Transverse colon (tissue), 4 donors: ENCODE measurements around the gene HEPACAM. TPM values are rescaled to one million over a fixed set of nuclear protein-coding genes. Genes with fewer than 3 reads are reported as not detected.

Experiments used
- DNase-seq: peaks from one replicate; pipeline ENCODE4 v3.0.0-alpha.2; 2019
- H3K27ac ChIP-seq, 4 donors: fragments of 200-600 bp; sonication (generic); 2 replicates each; pipeline ENCODE4 v1.5.1; 2016 to 2018; ENCODE audit warnings: inconsistent platforms in 4 of 4
- H3K27me3 ChIP-seq: fragments of 200-600 bp; sonication (generic); 2 replicates; pipeline ENCODE4 v1.5.1; 2017; ENCODE audit warnings: inconsistent platforms
- H3K36me3 ChIP-seq, 4 donors: fragments of 200-600 bp; sonication (generic); 2 replicates each; pipeline ENCODE4 v1.5.1; 2017 to 2019; ENCODE audit warnings: inconsistent platforms in 4 of 4
- H3K4me1 ChIP-seq, 4 donors: fragments of 200-600 bp; sonication (generic); 2 replicates each; pipeline ENCODE4 v1.5.1; 2017 to 2020; ENCODE audit warnings: inconsistent platforms in 4 of 4
- H3K4me3 ChIP-seq, 4 donors: fragments of 200-600 bp; sonication (generic); 1 replicate in 1 of 4; 2 replicates in 3 of 4; pipeline versions ENCODE4 v1.5.1 to v1.6.1; 2017 to 2019; ENCODE audit warnings: inconsistent platforms in 4 of 4
- H3K9me3 ChIP-seq, 2 donors: fragments of 200-600 bp; sonication (generic); 2 replicates each; pipeline ENCODE4 v1.5.1; 2017 to 2019; ENCODE audit warnings: inconsistent platforms in 2 of 2
- EP300 ChIP-seq: sonication (generic); formaldehyde crosslinking; IDR thresholded peaks from one replicate; pipeline ENCODE4 v1.6.1; 2017; ENCODE audit warnings: antibody characterized with exemption, low read depth
- POLR2A ChIP-seq: fragments of 450-650 bp; IDR thresholded peaks from one replicate; pipeline ENCODE4 v1.6.1; 2016; ENCODE audit warnings: antibody characterized with exemption, mild to moderate bottlenecking, moderate library complexity
- POLR2AphosphoS5 ChIP-seq, 3 donors: sonication (generic); formaldehyde crosslinking; IDR thresholded peaks; one replicate each; pipeline ENCODE4 v1.6.1; 2016; ENCODE audit warnings: antibody characterized with exemption in 3 of 3
- WGBS, 2 donors: methylation state at CpG; one replicate each; pipeline ENCODE4 v1.1.5; 2018; ENCODE audit warnings: low coverage in 1 of 2; 5-methylcytosine and 5-hydroxymethylcytosine counted together
- in situ Hi-C, 4 donors: fragments of 200-750 bp; cut with MboI; loops; one replicate each; pipeline versions ENCODE4 v1.15.0 to v1.15.1; 2017; ENCODE audit warnings: low sequenced_read_pairs in 3 of 4, low pct_ligation_motif_present in 1 of 4, low pct_unique_long_range_greater_than_20kb in 1 of 4
- intact Hi-C: fragments of 100-400 bp; cut with DNase I; formaldehyde crosslinking; loops from one replicate; pipeline ENCODE4 v1.15.1; 2023; ENCODE audit warnings: low total_unique reads
- total RNA-seq, 4 donors: library from RNA; depleted of rRNA; stranded (reverse); fragments of >200 nt; gene quantifications; one replicate each; pipeline ENCODE4 v1.1.0, GENCODE V29; 2016
- TF ChIP-seq, protein P1 (sequence below), 5 experiments: fragments of 200-600 bp in 3 of 5; fragments of 450-650 bp in 2 of 5; sonication (generic) in 3 of 5; IDR thresholded peaks; 1 replicate in 2 of 5; 2 replicates in 3 of 5; pipeline ENCODE4 v1.5.1; 2016 to 2017; ENCODE audit warnings: antibody characterized with exemption in 5 of 5, inconsistent platforms in 3 of 5, mild to moderate bottlenecking in 2 of 5, moderate library complexity in 1 of 5

The HEPACAM gene
- total RNA-seq, 4 donors from 2014 or later, result 0.14 to 0.37 TPM; not detected in 2

DNA sequence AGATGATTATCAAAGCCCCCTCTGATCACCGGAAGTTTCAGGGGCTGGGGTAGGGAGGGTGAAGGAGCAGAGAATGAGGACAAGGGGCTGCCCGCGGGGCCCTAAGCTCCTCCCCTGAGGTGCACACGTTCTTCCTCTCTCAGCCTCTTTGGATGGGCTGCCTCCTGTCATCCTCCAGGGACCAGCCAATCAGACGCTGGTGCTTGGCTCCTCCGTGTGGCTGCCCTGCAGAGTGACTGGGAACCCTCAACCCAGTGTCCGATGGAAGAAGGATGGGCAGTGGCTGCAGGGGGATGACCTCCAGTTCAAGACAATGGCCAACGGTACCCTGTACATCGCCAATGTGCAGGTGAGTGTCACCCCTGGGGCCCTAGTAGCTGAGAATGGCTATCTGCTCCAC lies 63.1 kb downstream of the HEPACAM start:
- Histone ChIP-seq H3K27me3 (peaks cover 64% of the 10 kb centered on the region), H3K36me3 (no peaks in the 10 kb centered on the region), H3K27ac (no peak overlapping the region), H3K4me1 (peaks cover 0 to 29% (median 9%) of the 10 kb centered on the region in 4 donors), H3K4me3 (no peak overlapping the region), H3K9me3 (no peaks in the 10 kb centered on the region)
- 20 to 28% methylated on average over 1 to 9 of the region's 9 CpGs for WGBS, 2 donors
- in situ Hi-C loops (loop anchor here in 1 of 4 donors (25.0 kb wide), 1 partner anchor 460 kb away; the partner anchor contains the start of gene OR8B4), intact Hi-C loops (no loop called here)
- TF ChIP-seq POLR2AphosphoS5 (IDR thresholded peaks at IDR 0.05) (no peak), POLR2A (no peak), EP300 (no peak)
- TF ChIP-seq, protein P1, sequence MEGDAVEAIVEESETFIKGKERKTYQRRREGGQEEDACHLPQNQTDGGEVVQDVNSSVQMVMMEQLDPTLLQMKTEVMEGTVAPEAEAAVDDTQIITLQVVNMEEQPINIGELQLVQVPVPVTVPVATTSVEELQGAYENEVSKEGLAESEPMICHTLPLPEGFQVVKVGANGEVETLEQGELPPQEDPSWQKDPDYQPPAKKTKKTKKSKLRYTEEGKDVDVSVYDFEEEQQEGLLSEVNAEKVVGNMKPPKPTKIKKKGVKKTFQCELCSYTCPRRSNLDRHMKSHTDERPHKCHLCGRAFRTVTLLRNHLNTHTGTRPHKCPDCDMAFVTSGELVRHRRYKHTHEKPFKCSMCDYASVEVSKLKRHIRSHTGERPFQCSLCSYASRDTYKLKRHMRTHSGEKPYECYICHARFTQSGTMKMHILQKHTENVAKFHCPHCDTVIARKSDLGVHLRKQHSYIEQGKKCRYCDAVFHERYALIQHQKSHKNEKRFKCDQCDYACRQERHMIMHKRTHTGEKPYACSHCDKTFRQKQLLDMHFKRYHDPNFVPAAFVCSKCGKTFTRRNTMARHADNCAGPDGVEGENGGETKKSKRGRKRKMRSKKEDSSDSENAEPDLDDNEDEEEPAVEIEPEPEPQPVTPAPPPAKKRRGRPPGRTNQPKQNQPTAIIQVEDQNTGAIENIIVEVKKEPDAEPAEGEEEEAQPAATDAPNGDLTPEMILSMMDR (IDR thresholded peaks at IDR 0.05), result no peak
- DNase-seq, result no peak

DNA sequence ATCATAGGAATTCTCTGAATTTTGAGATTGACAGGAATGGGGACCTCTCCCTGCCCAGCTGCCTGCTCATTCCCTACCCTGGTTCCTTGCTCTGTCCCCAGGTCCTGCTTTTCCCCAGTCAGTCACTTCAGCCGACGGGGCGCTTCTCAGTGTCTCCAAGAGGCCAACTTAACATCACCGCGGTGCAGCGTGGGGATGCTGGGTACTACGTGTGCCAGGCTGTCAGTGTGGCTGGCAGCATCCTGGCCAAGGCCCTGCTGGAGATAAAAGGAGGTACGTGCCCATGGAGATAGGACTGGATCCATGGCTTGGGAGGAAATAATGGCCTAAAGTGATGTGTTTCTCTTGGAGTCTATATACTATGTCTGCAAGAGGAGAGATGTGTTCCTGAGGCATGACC lies 63.6 kb downstream of the HEPACAM start:
- no peaks in the 10 kb centered on the region for H3K9me3 ChIP-seq
- H3K4me3 ChIP-seq, result no peak overlapping the region
- TF ChIP-seq, protein P1 (IDR thresholded peaks at IDR 0.05), result no peak
- TF ChIP-seq POLR2AphosphoS5 (IDR thresholded peaks at IDR 0.05) (no peak), POLR2A (no peak), EP300 (no peak)
- intact Hi-C loops (no loop called here), in situ Hi-C loops (loop anchor here in 1 of 4 donors (25.0 kb wide), 1 partner anchor 460 kb away; the partner anchor contains the start of gene OR8B4)
- H3K4me1 ChIP-seq, result peaks cover 0 to 29% (median 8%) of the 10 kb centered on the region in 4 donors
- 76 to 80% methylated on average over 2 to 8 of the region's 8 CpGs for WGBS, 2 donors
- no peak overlapping the region for H3K27ac ChIP-seq
- H3K36me3 ChIP-seq, result no peaks in the 10 kb centered on the region
- DNase-seq, result no peak
- peaks cover 69% of the 10 kb centered on the region for H3K27me3 ChIP-seq

DNA sequence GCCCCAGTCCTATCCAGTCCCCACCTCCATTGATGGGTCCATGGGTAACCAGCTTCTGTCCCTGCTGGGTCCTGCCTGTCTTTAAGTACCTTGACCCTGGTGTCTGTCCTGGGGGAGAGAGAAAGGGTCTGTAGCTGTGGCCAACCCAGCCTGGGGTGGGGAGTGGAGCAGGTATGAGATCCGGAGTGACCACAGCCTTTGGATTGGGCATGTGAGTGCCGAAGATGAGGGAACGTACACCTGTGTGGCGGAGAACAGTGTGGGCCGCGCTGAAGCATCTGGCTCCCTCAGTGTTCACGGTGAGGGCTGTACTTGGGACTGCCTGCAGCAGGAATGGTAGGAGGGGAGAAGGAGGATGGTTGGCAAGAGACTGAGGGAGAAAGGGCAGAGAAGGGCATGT lies 65.4 kb downstream of the HEPACAM start:
- 80% methylated on average over 7 of the region's 7 CpGs; no CpG with 5 or more reads in 1 of the 2 donors for WGBS, 2 donors
- Histone ChIP-seq H3K9me3 (no peaks in the 10 kb centered on the region), H3K4me1 (peaks cover 2 to 31% (median 8%) of the 10 kb centered on the region in 4 donors), H3K4me3 (no peak overlapping the region), H3K27me3 (peaks cover 87% of the 10 kb centered on the region), H3K27ac (no peak overlapping the region), H3K36me3 (no peaks in the 10 kb centered on the region)
- in situ Hi-C loops (loop anchor here in 1 of 4 donors (25.0 kb wide), 1 partner anchor 458 kb away; the partner anchor contains the start of gene OR8B4), intact Hi-C loops (no loop called here)
- no peak for DNase-seq
- no peak for TF ChIP-seq EP300
- TF ChIP-seq, protein P1 (IDR thresholded peaks at IDR 0.05), result no peak

DNA sequence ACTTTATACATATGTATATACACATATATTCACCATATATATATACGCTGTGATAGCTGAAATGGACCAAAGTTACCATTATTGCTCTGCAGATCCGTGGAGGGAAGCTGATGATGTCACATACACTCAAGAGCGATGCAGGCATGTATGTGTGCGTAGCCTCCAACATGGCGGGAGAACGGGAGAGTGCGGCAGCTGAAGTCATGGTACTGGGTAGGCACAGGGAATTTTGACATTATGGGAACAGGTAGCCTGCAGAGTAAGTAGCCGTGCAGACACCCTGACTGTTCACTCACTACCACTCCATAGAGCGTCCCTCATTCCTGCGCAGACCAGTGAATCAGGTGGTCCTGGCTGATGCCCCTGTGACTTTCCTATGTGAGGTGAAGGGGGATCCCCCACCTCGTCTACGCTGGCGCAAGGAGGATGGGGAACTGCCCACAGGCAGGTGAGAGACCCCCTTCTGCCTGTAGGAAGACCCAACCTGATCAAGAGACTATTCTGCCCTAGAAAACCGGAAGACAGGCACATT lies 65.9 kb downstream of the HEPACAM start:
- 50 to 78% methylated on average over 7 to 14 of the region's 14 CpGs for WGBS, 2 donors
- intact Hi-C loops (loop anchor here (10.0 kb wide), 1 partner anchor 205 kb away; no protein-coding TSS in a partner anchor), in situ Hi-C loops (loop anchor here in 1 of 4 donors (25.0 kb wide), 1 partner anchor 458 kb away; the partner anchor contains the start of gene OR8B4)
- Histone ChIP-seq H3K36me3 (no peaks in the 10 kb centered on the region), H3K4me3 (no peak overlapping the region), H3K27ac (no peak overlapping the region), H3K9me3 (no peaks in the 10 kb centered on the region), H3K4me1 (peaks cover 7 to 36% (median 13%) of the 10 kb centered on the region in 4 donors), H3K27me3 (peaks cover 92% of the 10 kb centered on the region)
- DNase-seq, result no peak
- TF ChIP-seq, protein P1 (IDR thresholded peaks at IDR 0.05), result no peak
- no peak for TF ChIP-seq EP300
- TF ChIP-seq POLR2A, result no peak
- no peak for TF ChIP-seq POLR2AphosphoS5 (IDR thresholded peaks at IDR 0.05)
